ENCODE data around the gene NLE1. TPM values are rescaled to one million over a fixed set of nuclear protein-coding genes. Genes with fewer than 3 reads are reported as not detected.

NLE1 gene
- total RNA-seq, 1 donor from 2014 or later, result 16.7 TPM

- no peaks in the 10 kb centered on the region for H3K9me3 Mint-ChIP-seq (ENCODE audit: unreplicated experiment)
- no peak for DNase-seq (ENCODE audit: low spot score)
- H3K4me3 Mint-ChIP-seq (ENCODE audit: unreplicated experiment), result no peak overlapping the region
- TF ChIP-seq, protein P1, sequence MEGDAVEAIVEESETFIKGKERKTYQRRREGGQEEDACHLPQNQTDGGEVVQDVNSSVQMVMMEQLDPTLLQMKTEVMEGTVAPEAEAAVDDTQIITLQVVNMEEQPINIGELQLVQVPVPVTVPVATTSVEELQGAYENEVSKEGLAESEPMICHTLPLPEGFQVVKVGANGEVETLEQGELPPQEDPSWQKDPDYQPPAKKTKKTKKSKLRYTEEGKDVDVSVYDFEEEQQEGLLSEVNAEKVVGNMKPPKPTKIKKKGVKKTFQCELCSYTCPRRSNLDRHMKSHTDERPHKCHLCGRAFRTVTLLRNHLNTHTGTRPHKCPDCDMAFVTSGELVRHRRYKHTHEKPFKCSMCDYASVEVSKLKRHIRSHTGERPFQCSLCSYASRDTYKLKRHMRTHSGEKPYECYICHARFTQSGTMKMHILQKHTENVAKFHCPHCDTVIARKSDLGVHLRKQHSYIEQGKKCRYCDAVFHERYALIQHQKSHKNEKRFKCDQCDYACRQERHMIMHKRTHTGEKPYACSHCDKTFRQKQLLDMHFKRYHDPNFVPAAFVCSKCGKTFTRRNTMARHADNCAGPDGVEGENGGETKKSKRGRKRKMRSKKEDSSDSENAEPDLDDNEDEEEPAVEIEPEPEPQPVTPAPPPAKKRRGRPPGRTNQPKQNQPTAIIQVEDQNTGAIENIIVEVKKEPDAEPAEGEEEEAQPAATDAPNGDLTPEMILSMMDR (IDR thresholded peaks at IDR 0.05; ENCODE audit: unreplicated experiment), result no peak
- H3K27me3 Mint-ChIP-seq (ENCODE audit: unreplicated experiment), result no peaks in the 10 kb centered on the region
- peaks cover 16% of the 10 kb centered on the region for H3K36me3 Mint-ChIP-seq (ENCODE audit: low read depth, unreplicated experiment)
- H3K4me1 Mint-ChIP-seq (ENCODE audit: unreplicated experiment), result no peaks in the 10 kb centered on the region
- H3K27ac Mint-ChIP-seq (ENCODE audit: unreplicated experiment), result no peak overlapping the region
Measured at GRCh38 chr17:35138218-35138617, 3.9 kb downstream of the NLE1 start.

GRCh38 chr17:35135322-35135721 is 6.8 kb downstream of the NLE1 start:
- Mint-ChIP-seq H3K4me3 (ENCODE audit: unreplicated experiment) (no peak overlapping the region), H3K27ac (ENCODE audit: unreplicated experiment) (no peak overlapping the region), H3K4me1 (ENCODE audit: unreplicated experiment) (no peaks in the 10 kb centered on the region), H3K9me3 (ENCODE audit: unreplicated experiment) (no peaks in the 10 kb centered on the region), H3K27me3 (ENCODE audit: unreplicated experiment) (no peaks in the 10 kb centered on the region), H3K36me3 (ENCODE audit: low read depth, unreplicated experiment) (peaks cover 16% of the 10 kb centered on the region)
- no peak for DNase-seq (ENCODE audit: low spot score)
- TF ChIP-seq, protein P1 (IDR thresholded peaks at IDR 0.05; ENCODE audit: unreplicated experiment), result no peak

DNA sequence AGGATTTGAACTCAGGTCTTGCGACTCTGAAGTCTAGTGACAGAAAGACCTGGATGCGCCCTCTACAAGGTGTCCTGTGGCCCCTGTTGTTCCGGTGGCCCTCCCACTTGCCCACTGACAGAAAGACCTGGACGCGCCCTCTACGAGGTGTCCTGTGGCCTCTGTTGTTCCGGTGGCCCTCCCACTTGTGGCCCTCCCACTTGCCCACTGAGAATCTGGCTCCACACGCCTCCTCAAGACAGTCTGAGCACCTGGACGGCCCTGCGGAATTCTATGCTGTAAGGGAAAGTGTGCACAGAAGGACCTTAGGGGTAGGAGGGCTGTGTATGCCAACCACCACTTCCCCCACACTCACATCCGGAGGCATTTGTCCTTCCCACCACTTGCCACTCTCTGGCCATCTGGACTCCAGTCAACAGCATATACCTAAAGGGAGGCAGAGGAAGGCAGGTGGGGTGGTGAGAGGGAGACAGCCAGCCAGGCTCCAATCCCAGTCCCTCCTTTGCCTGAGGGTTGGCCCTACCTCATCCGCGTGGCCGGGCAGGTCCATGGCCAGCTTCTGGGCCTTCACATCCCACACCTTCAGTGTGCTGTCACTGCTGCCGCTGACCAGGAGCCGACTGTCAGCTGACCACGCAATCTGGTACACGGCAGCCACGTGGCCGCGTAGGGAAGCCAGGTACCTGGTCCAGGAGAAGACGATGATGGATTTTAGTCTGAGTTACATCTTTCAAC is 9.1 kb downstream of the NLE1 start:
- Mint-ChIP-seq H3K36me3 (ENCODE audit: low read depth, unreplicated experiment) (peaks cover 16% of the 10 kb centered on the region), H3K27me3 (ENCODE audit: unreplicated experiment) (no peaks in the 10 kb centered on the region), H3K9me3 (ENCODE audit: unreplicated experiment) (no peaks in the 10 kb centered on the region), H3K4me3 (ENCODE audit: unreplicated experiment) (no peak overlapping the region), H3K4me1 (ENCODE audit: unreplicated experiment) (no peaks in the 10 kb centered on the region), H3K27ac (ENCODE audit: unreplicated experiment) (no peak overlapping the region)
- no peak for DNase-seq (ENCODE audit: low spot score)
- TF ChIP-seq, protein P1 (IDR thresholded peaks at IDR 0.05; ENCODE audit: unreplicated experiment), result no peak

GRCh38 chr17:35132099-35132498 is 10.0 kb downstream of the NLE1 start:
- no peaks in the 10 kb centered on the region for H3K9me3 Mint-ChIP-seq (ENCODE audit: unreplicated experiment)
- H3K36me3 Mint-ChIP-seq (ENCODE audit: low read depth, unreplicated experiment), result peaks cover 20% of the 10 kb centered on the region
- TF ChIP-seq, protein P1 (IDR thresholded peaks at IDR 0.05; ENCODE audit: unreplicated experiment), result no peak
- no peak overlapping the region for H3K27ac Mint-ChIP-seq (ENCODE audit: unreplicated experiment)
- no peak overlapping the region for H3K4me3 Mint-ChIP-seq (ENCODE audit: unreplicated experiment)
- DNase-seq (ENCODE audit: low spot score), result no peak
- no peaks in the 10 kb centered on the region for H3K4me1 Mint-ChIP-seq (ENCODE audit: unreplicated experiment)
- no peaks in the 10 kb centered on the region for H3K27me3 Mint-ChIP-seq (ENCODE audit: unreplicated experiment)

GRCh38 chr17:35130392-35130791 is 11.7 kb downstream of the NLE1 start:
- Mint-ChIP-seq H3K27me3 (ENCODE audit: unreplicated experiment) (no peaks in the 10 kb centered on the region), H3K9me3 (ENCODE audit: unreplicated experiment) (no peaks in the 10 kb centered on the region), H3K4me1 (ENCODE audit: unreplicated experiment) (no peaks in the 10 kb centered on the region), H3K36me3 (ENCODE audit: low read depth, unreplicated experiment) (peaks cover 13% of the 10 kb centered on the region), H3K27ac (ENCODE audit: unreplicated experiment) (no peak overlapping the region), H3K4me3 (ENCODE audit: unreplicated experiment) (no peak overlapping the region)
- TF ChIP-seq, protein P1 (IDR thresholded peaks at IDR 0.05; ENCODE audit: unreplicated experiment), result no peak
- no peak for DNase-seq (ENCODE audit: low spot score)
